Kidney glomerular epithelial cell (primary cell): ENCODE data around the gene KCNIP1.
A peak's percentile ranks its signal among the peaks of the same experiment; 100 is the strongest.

ENCODE experiments used
- DNase-seq: peaks from one replicate; lab custom pipeline; 2025; lab: John Stamatoyannopoulos, UW

The KCNIP1 gene

GRCh38 chr5:170642066-170642735, 138.4 kb downstream of the KCNIP1 start:
- DNase-seq, result no peak

DNA sequence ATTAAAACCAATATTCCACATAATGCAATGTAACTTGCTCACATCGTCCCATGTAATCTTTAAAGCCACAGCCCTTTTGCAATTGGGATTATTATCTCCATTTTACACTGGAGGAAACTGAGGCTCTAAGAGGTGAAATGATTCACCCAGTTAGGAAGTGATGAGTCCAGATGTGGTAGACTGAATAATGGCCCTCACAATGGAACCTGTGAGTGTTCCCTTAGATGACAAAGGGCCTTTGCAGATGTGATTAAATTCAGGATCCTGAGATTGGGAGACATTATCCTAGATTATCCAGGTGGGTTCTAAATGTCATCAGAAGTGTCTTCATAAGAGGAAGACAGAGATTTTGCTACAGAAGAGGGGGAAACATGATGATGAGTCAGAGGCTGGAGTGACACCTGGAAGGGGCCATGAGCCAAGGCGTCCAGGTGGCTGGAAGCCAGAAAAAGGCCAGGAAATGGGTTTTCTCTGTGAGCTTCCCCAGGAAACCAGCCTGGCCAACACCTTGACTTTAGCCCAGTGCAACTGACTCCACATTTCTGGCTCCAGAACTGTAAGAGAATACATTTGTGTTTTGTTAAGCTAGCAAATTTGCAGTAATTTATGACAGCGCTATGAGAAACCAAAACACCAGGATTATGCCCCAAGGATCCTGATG, 139.1 kb downstream of the KCNIP1 start:
- no peak for DNase-seq

DNA sequence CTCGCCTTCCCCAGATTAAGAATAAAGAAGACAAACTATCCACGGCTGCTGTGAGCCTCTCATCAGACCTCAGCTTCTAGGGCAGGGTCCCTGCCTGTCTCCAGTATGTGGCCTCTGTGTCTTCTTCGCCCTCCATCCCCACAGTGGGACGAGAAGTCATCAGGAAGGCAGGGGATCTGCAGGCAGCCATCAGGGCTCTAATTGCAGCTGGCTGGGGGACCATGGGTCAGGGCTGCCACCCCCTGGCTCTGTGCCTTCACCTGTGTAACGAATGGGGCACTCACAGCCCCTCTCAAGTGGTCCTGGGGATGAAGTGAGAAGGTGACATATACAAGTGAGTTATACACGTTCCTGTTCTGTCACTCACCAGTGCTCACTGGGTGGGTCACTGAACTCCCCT, 139.8 kb downstream of the KCNIP1 start:
- DNase-seq, result no peak

DNA sequence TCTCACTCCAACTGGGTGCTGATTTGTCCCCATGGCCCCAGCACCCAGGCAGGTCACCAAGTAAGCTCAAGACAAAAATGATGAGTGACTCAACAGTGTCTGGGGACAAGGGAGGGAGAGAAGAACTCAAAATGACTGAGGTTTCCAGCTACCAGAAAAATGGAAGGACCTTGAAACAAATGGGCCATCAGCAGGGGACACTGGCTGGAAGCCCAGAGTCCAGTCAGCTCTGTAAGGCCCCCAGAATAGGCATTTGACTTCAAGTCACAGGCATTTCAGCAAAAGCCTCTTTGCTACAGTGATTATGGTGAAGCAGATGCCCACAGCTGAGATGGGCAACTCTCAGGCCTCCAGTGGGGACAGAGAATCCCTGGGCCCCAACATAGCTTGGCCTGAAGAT, 140.7 kb downstream of the KCNIP1 start:
- no peak for DNase-seq

DNA sequence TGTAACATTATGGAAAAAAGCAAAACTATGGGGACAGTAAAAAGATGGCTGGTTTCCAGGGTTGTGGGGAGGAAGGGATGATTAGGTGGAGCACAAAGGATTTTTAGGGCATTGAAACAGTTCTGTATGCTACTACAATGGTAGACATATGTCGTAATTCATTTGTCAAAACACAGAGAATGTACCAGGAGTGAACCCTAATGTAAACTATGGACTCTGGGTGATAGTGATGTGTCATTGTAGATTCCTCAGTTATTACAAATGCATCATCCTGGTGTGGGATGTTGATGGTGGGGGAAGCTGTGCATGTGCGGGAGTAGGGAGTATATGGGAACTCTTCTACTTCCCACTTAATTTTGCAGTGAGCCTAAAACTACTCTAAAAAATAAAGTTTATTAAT, 144.7 kb downstream of the KCNIP1 start:
- DNase-seq, result peak; percentile 20

DNA sequence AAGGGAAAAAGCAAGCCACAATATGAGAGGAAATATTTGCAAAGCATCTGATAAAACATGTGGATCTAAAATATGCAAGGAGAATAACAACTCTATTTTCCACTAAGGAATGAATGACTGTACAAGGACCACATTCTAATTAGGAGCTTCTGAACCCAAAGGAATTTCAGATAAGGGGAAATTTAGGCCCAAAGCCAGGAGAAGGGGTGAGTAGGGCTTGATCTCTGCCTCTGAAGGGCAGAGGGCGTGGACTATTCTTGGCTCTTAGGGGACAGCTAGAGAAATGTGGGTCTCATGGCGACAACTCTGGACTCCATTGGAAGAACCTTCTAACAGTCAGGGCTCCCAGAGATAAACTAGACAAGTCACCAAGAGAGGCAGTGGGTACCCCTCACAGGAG, 147.0 kb downstream of the KCNIP1 start:
- DNase-seq, result no peak

DNA sequence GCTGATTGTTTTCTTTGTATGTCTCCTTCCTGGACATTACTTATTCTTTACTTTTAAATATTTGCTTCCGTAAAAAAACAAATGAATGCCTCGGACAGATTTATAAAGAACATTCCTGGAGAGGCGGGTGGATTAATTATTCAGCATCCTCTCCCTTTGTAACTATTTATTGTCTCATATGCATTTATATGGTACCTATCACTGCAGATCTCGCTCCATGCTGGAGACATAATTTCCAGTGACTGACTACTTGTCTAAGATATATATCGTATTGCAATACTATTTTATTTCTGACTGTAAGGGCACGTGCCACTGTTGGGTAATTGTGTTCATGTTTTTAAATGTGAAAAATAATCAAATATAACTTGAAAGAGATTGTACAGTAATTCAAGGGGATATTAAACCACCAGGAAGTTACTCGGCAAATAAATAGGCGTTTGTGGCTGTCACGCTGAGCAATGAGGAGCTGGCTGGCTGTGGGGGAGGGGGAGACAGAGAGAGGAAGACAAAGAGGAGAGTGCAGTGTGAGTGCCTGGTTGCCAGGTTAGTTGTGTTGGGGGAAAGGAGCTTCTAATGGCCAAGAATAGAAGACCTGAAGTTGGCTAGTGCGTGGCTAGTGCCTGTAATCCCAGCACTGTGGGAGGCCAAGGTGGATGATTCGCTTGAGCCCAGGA, 147.9 kb downstream of the KCNIP1 start:
- no peak for DNase-seq

DNA sequence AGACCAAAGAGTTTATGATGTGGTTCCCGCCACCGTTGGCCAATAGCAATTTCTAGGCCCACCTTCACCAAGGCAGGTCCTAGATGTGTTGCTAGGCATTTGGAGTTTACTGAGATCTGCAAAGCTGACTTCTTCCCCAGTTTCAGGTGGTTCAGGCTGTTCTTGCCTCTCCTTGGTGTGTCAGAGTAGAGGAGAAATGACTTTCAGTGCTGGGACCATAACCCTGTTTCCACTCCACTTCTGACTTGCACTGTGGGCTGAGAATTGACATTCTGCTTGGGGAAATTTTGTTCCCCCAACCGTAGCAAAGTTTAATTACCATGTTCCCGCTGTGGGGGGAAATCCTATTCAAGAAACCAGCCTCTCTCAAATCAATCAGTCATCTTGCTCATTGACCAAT, 151.7 kb downstream of the KCNIP1 start:
- no peak for DNase-seq

- DNase-seq, result no peak
These were observed 152.1 kb downstream of the KCNIP1 start for GRCh38 chr5:170655920-170656319.

GRCh38 chr5:170656346-170656745, 152.5 kb downstream of the KCNIP1 start:
- no peak for DNase-seq

DNA sequence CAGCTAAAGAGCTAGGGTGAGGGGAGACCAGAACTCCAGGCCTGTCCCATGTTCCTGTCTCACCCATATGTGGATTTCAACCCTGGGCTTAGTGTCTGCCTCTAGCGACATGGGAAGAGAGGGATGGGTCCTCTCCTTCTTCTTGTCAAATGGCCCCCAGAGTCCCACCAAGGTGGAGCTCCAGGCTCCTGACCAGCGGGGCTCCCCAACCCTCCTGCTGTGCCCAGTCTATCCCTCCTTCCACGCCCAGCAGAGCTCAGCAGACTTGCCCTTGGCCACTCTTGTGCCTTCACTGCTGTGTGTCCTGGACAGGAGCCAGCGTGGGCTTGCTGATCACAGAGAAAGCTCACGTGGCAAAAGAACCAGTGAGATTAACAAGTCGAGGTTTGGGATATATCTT, 156.7 kb downstream of the KCNIP1 start:
- no peak for DNase-seq

- DNase-seq, result no peak
These were observed 159.1 kb downstream of the KCNIP1 start for GRCh38 chr5:170662966-170663365.

DNA sequence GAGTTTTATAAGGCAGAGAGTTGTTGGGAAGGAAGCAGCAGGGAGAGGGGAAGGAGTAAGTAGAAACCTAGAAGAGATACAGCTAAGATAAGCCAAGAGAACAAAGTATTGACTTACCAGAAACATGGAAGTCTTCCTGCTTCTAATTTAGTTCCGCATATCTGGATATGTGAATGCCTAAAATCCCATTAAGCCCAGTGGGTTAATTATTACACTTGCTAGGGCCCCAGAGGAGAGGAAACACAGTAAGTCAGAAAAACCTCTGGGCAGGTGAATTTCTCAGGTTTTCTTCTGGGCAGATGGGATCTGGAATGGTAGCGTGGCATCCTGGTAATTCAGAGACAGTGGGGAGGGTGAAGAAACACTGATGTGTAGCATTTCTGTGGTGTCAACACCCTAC, 175.0 kb downstream of the KCNIP1 start:
- DNase-seq, result no peak

DNA sequence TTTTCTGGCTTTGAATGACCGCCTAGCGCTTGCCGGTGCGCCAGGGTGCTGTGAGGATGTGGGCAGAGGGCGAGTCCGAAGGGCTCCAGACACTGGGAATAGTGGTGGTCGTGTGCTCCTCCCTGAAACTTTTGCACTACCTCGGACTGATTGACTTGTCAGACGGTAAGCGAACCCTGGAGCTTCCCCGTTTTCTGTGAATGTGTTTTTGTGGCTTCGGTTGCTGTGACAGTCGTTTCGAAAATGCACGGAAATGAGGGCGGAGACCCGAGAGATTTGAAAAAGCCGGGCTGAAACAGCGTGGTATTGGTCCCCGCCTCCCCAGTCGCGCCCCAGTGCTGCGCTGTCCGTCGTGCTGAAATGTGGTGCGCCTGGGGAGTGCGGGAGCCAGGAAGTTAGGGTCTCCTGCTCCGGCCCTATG, 177.2 kb downstream of the KCNIP1 start:
- DNase-seq, result peak; percentile 30

- no peak for DNase-seq
These were observed 187.8 kb downstream of the KCNIP1 start for GRCh38 chr5:170691657-170692056.

- no peak for DNase-seq
These were observed 189.9 kb downstream of the KCNIP1 start for GRCh38 chr5:170693701-170694100.

DNA sequence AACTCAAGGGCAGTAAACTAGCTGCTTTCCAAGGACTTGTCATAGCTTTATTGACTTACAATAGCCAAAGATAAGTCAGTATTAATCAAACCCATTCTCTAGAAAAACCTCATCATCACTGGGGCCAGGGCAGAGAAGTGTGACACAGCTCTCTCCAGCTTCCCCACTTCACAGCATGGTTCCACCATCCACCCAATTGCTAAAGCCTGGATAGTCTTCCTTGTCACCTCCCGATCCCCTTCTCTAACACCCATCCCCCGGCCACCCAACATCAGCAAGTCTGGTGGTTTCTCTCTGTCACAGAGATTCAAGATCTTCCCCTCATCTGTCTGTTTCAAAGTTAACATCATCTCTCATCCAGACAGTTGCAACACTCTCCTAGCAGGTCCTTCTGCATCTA, 191.1 kb downstream of the KCNIP1 start:
- no peak for DNase-seq

DNA sequence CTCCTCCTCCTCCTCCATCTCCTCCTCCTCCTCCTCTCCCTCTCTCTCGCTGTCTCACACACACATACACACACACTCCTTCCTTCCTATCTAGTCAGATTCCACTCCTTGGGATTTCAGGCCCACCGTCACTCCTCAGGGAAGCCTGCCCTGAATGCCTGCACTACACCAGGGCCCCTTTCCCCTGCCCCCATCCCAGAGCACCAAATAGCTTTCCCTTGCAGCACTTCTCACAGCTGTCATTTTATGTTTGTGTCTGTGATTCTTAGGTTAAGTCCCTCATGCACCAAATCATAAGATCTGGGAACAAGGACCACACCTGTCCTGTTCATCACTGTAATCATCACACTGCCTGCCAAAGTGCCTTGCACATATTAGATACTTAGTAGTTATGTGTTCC, 193.2 kb downstream of the KCNIP1 start:
- no peak for DNase-seq

DNA sequence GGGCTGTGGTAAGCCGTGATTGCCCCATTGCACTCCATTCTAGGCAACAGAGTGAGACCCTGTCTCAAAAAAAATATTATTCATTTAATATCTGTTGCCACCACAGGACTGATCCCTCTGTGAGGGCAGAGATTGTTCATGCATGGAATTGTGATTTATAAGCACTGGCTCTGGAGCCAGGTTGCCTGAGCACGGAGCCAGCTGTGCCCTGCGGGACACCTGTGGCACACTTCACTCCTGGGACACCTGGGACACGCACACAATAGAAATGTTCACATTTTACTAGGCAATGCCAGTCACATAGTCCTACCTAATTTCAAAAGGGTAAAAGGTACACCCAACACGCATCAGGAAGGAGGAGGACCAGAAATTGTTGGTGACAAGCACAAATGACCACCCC, 196.7 kb downstream of the KCNIP1 start:
- DNase-seq, result no peak

- no peak for DNase-seq
These were observed 197.5 kb downstream of the KCNIP1 start for GRCh38 chr5:170701334-170701733.

DNA sequence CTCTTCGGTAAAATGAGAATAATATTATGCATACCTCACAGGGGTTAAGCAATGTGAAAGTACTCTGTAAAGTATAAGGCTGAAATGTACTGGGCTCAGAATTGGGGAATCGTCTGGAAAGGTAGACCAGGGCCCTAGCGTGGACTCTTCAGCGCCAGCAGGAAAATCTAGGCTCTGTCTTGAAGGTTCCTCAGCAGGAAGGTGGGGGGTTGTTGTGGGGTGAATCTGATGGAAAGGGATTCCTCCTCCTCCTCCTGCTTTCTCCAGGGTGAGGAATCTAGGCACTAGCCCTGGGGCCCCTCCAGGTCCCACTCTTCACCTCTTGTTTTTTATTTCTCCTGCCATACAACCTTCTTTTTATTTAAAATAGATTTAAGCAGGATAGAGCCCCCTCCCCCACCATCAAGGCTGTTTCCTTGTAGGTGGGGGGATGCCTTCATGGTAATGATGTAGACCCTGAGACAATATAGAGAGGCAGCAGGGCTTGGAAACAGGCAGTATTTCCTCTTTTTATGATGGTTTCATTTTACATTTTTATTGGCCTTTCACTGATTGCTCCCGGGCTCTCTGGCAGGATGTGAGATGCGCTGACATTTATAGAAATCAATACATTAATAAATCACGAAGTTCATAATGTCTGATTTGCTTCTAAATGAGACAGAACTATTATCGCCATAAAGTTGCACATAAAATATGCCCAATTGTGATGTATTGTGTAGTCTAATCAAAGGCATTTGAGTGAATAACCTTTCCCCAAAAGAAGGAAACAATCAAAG, 200.8 kb downstream of the KCNIP1 start:
- no peak for DNase-seq

- DNase-seq, result no peak
These were observed 205.8 kb downstream of the KCNIP1 start for GRCh38 chr5:170709640-170710039.

DNA sequence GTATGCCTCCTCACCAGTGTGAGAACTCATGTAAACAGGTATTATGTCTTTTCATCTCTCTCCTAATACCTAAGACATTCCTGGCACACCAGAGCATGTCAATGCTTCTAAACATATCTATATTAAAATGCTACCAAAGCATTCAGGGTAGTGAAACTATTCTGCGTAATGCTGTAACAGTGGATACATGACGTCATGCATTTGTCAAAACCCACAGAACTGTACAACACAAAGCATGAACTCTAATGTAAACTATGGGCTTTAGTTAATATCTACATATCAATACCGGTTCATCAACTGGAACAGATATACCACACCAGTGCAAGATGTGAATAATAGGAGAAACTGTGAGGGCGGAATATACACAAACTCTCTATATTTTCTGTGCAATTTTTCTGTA, 207.5 kb downstream of the KCNIP1 start:
- DNase-seq, result no peak
